ENCODE data around the gene RUFY2. TPM values are rescaled to one million over a fixed set of nuclear protein-coding genes. Genes with fewer than 3 reads are reported as not detected.
"Not testable (repeated sequence)": the region's sequence is repeated elsewhere in the genome, so short reads cannot be mapped to it uniquely, and the experiment has no call there.

Gene RUFY2
- total RNA-seq, 1 experiment from 2014 or later = 30.6 TPM

GRCh38 chr10:68327889-68328786 lies 78.9 kb downstream of the RUFY2 start:
- Histone ChIP-seq H3K4me1 (ENCODE audit: low read length) (peaks cover 17% of the 10 kb centered on the region), H3K27ac (ENCODE audit: low read length) (no peak overlapping the region), H3K79me2 (ENCODE audit: low read length) (peaks cover 13% of the 10 kb centered on the region), H3K4me3 (ENCODE audit: low read length) (no peak overlapping the region), H3K9ac (ENCODE audit: low read length) (no peak overlapping the region), H4K20me1 (ENCODE audit: insufficient read depth, low read depth, low read length) (peaks cover 8% of the 10 kb centered on the region; the same call in 1 of the 2 replicates), H3K9me2 (replicated peaks; ENCODE audit: insufficient read depth, low read length) (no peaks in the 10 kb centered on the region), H2AFZ (ENCODE audit: low read length) (peak overlapping the region; percentile 49; the same call in 1 of the 2 replicates), H3K9me3 (ENCODE audit: low read length) (no peaks in the 10 kb centered on the region), H3K27me3 (ENCODE audit: low read length) (no peaks in the 10 kb centered on the region), H3K36me3 (ENCODE audit: insufficient read depth, low read length) (0 out of 2 replicates have a peak, but pooled peaks cover under 1% of the 10 kb centered on the region), H3K4me2 (ENCODE audit: low read depth, low read length, poor library complexity, severe bottlenecking) (peak overlapping the region; percentile 25)
- DNase-seq = peak; percentile 35

GRCh38 chr10:68324396-68324795 lies 82.7 kb downstream of the RUFY2 start:
- not testable (repeated sequence) for H3K79me2 ChIP-seq (ENCODE audit: low read length)

GRCh38 chr10:68318331-68319059 lies 88.6 kb downstream of the RUFY2 start:
- Histone ChIP-seq H3K79me2 (ENCODE audit: low read length) (no peaks in the 10 kb centered on the region), H3K9ac (ENCODE audit: low read length) (no peak overlapping the region), H3K4me3 (ENCODE audit: low read length) (no peak overlapping the region), H3K27me3 (ENCODE audit: low read length) (no peaks in the 10 kb centered on the region), H3K36me3 (ENCODE audit: insufficient read depth, low read length) (no peaks in the 10 kb centered on the region), H3K4me2 (ENCODE audit: low read depth, low read length, poor library complexity, severe bottlenecking) (no peak overlapping the region), H4K20me1 (ENCODE audit: insufficient read depth, low read depth, low read length) (no peaks in the 10 kb centered on the region), H3K9me2 (replicated peaks; ENCODE audit: insufficient read depth, low read length) (no peaks in the 10 kb centered on the region), H3K4me1 (ENCODE audit: low read length) (no peaks in the 10 kb centered on the region), H2AFZ (ENCODE audit: low read length) (no peak overlapping the region), H3K9me3 (ENCODE audit: low read length) (no peaks in the 10 kb centered on the region), H3K27ac (ENCODE audit: low read length) (no peak overlapping the region)
- DNase-seq = peak; percentile 25

More at GRCh38 chr10:68324396-68324795, 82.7 kb downstream of the RUFY2 start:
- H3K27ac ChIP-seq (ENCODE audit: low read length); H3K36me3 ChIP-seq (ENCODE audit: insufficient read depth, low read length); H3K4me2 ChIP-seq (ENCODE audit: low read depth, low read length, poor library complexity, severe bottlenecking); H3K4me1 ChIP-seq (ENCODE audit: low read length); H3K9me2 ChIP-seq (replicated peaks; ENCODE audit: insufficient read depth, low read length); H2AFZ ChIP-seq (ENCODE audit: low read length); H3K27me3 ChIP-seq (ENCODE audit: low read length); H3K9ac ChIP-seq (ENCODE audit: low read length); H3K4me3 ChIP-seq (ENCODE audit: low read length); H3K9me3 ChIP-seq (ENCODE audit: low read length); DNase-seq; H4K20me1 ChIP-seq (ENCODE audit: insufficient read depth, low read depth, low read length): not testable (repeated sequence)

- Histone ChIP-seq H3K4me3 (ENCODE audit: low read length) (no peak overlapping the region), H3K36me3 (ENCODE audit: insufficient read depth, low read length) (no peaks in the 10 kb centered on the region), H3K9me2 (replicated peaks; ENCODE audit: insufficient read depth, low read length) (no peaks in the 10 kb centered on the region), H3K79me2 (ENCODE audit: low read length) (no peaks in the 10 kb centered on the region), H3K27ac (ENCODE audit: low read length) (no peak overlapping the region), H3K4me2 (ENCODE audit: low read depth, low read length, poor library complexity, severe bottlenecking) (no peak overlapping the region), H2AFZ (ENCODE audit: low read length) (no peak overlapping the region), H3K4me1 (ENCODE audit: low read length) (no peaks in the 10 kb centered on the region), H3K9ac (ENCODE audit: low read length) (no peak overlapping the region), H3K9me3 (ENCODE audit: low read length) (no peaks in the 10 kb centered on the region), H3K27me3 (ENCODE audit: low read length) (no peaks in the 10 kb centered on the region), H4K20me1 (ENCODE audit: insufficient read depth, low read depth, low read length) (no peaks in the 10 kb centered on the region)
- DNase-seq = peak; percentile 31
Observed at GRCh38 chr10:68315582-68315981, 91.5 kb downstream of the RUFY2 start.

- H3K4me1 ChIP-seq (ENCODE audit: low read length); H3K4me2 ChIP-seq (ENCODE audit: low read depth, low read length, poor library complexity, severe bottlenecking); DNase-seq; H3K4me3 ChIP-seq (ENCODE audit: low read length); H3K27me3 ChIP-seq (ENCODE audit: low read length); H3K79me2 ChIP-seq (ENCODE audit: low read length); H3K9me3 ChIP-seq (ENCODE audit: low read length); H3K27ac ChIP-seq (ENCODE audit: low read length); H3K9me2 ChIP-seq (replicated peaks; ENCODE audit: insufficient read depth, low read length); H4K20me1 ChIP-seq (ENCODE audit: insufficient read depth, low read depth, low read length); H3K9ac ChIP-seq (ENCODE audit: low read length); H2AFZ ChIP-seq (ENCODE audit: low read length); H3K36me3 ChIP-seq (ENCODE audit: insufficient read depth, low read length): not testable (repeated sequence)
Observed at GRCh38 chr10:68314930-68315329, 92.1 kb downstream of the RUFY2 start.

- Histone ChIP-seq H3K9me2 (replicated peaks; ENCODE audit: insufficient read depth, low read length) (no peaks in the 10 kb centered on the region), H2AFZ (ENCODE audit: low read length) (no peak overlapping the region), H3K27me3 (ENCODE audit: low read length) (no peaks in the 10 kb centered on the region), H3K36me3 (ENCODE audit: insufficient read depth, low read length) (no peaks in the 10 kb centered on the region), H3K79me2 (ENCODE audit: low read length) (no peaks in the 10 kb centered on the region), H3K4me1 (ENCODE audit: low read length) (no peaks in the 10 kb centered on the region), H3K9ac (ENCODE audit: low read length) (no peak overlapping the region), H3K4me2 (ENCODE audit: low read depth, low read length, poor library complexity, severe bottlenecking) (no peak overlapping the region), H3K27ac (ENCODE audit: low read length) (no peak overlapping the region), H4K20me1 (ENCODE audit: insufficient read depth, low read depth, low read length) (no peaks in the 10 kb centered on the region), H3K4me3 (ENCODE audit: low read length) (no peak overlapping the region), H3K9me3 (ENCODE audit: low read length) (no peaks in the 10 kb centered on the region)
- DNase-seq = peak; percentile 33
Observed at GRCh38 chr10:68310531-68310930, 96.5 kb downstream of the RUFY2 start.

- H3K4me1 ChIP-seq (ENCODE audit: low read length) = peaks cover 13% of the 10 kb centered on the region
- no peaks in the 10 kb centered on the region for H4K20me1 ChIP-seq (ENCODE audit: insufficient read depth, low read depth, low read length)
- H3K79me2 ChIP-seq (ENCODE audit: low read length) = no peaks in the 10 kb centered on the region
- no peak overlapping the region for H3K4me2 ChIP-seq (ENCODE audit: low read depth, low read length, poor library complexity, severe bottlenecking)
- H2AFZ ChIP-seq (ENCODE audit: low read length) = no peak overlapping the region
- no peaks in the 10 kb centered on the region for H3K9me3 ChIP-seq (ENCODE audit: low read length)
- H3K4me3 ChIP-seq (ENCODE audit: low read length) = no peak overlapping the region
- no peaks in the 10 kb centered on the region for H3K27me3 ChIP-seq (ENCODE audit: low read length)
- no peak overlapping the region for H3K9ac ChIP-seq (ENCODE audit: low read length)
- H3K36me3 ChIP-seq (ENCODE audit: insufficient read depth, low read length) = no peaks in the 10 kb centered on the region
- H3K27ac ChIP-seq (ENCODE audit: low read length) = no peak overlapping the region
- DNase-seq = no peak
- H3K9me2 ChIP-seq (replicated peaks; ENCODE audit: insufficient read depth, low read length) = no peaks in the 10 kb centered on the region
Observed at GRCh38 chr10:68305854-68306253, 101.2 kb downstream of the RUFY2 start.

- no peaks in the 10 kb centered on the region for H3K79me2 ChIP-seq (ENCODE audit: low read length)
- H3K9me2 ChIP-seq (replicated peaks; ENCODE audit: insufficient read depth, low read length) = no peaks in the 10 kb centered on the region
- H3K4me1 ChIP-seq (ENCODE audit: low read length) = peaks cover 21% of the 10 kb centered on the region
- H3K4me2 ChIP-seq (ENCODE audit: low read depth, low read length, poor library complexity, severe bottlenecking) = no peak overlapping the region
- H3K36me3 ChIP-seq (ENCODE audit: insufficient read depth, low read length) = no peaks in the 10 kb centered on the region
- no peak overlapping the region for H3K9ac ChIP-seq (ENCODE audit: low read length)
- no peaks in the 10 kb centered on the region for H4K20me1 ChIP-seq (ENCODE audit: insufficient read depth, low read depth, low read length)
- no peak for DNase-seq
- no peak overlapping the region for H3K4me3 ChIP-seq (ENCODE audit: low read length)
- no peak overlapping the region for H3K27ac ChIP-seq (ENCODE audit: low read length)
- H3K9me3 ChIP-seq (ENCODE audit: low read length) = no peaks in the 10 kb centered on the region
- H3K27me3 ChIP-seq (ENCODE audit: low read length) = no peaks in the 10 kb centered on the region
- no peak overlapping the region for H2AFZ ChIP-seq (ENCODE audit: low read length)
Observed at GRCh38 chr10:68303849-68304412, 103.1 kb downstream of the RUFY2 start.

Measured in Karpas-422 (cell line).